ENCODE data around the gene ORMDL3.

Gene ORMDL3

DNA sequence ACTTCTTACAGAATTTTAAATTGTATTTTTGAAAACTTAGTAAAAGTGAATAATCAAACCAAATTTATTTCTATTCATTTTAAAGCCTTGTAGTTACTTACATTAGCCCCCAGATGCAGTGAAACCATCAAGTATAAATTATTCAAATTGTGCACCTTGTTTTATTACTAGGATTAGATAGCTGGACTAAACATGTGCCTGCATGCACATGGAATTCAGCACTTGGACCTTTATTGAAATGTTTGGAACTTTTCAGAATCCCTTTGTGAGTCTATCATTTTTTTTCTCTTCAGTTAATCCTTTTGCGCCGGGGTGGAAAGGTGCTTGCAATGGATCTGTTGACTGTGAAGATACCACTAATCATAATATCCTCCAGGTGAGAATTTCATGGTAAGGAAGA is 54.6 kb downstream of the ORMDL3 start:
- no peak overlapping the region for H3K4me3 ChIP-seq (ENCODE audit: low read depth in 1 of 2, low read length in 2 of 2)
- H3K36me3 ChIP-seq (ENCODE audit: insufficient read depth, low read length), result no peaks in the 10 kb centered on the region
- H3K27ac ChIP-seq (ENCODE audit: low read length), result no peak overlapping the region
- H3K9ac ChIP-seq (ENCODE audit: low read depth, low read length), result no peak overlapping the region
- DNase-seq (no peak), ATAC-seq (ENCODE audit: insufficient read depth, low read depth) (no peak; the same call in 2 of the 3 replicates)
- no peaks in the 10 kb centered on the region for H3K4me1 ChIP-seq (ENCODE audit: insufficient read depth, low read length)
- H3K27me3 ChIP-seq (ENCODE audit: insufficient read depth, low read length, poor library complexity), result peaks cover 15% of the 10 kb centered on the region
- TF ChIP-seq, protein P1, sequence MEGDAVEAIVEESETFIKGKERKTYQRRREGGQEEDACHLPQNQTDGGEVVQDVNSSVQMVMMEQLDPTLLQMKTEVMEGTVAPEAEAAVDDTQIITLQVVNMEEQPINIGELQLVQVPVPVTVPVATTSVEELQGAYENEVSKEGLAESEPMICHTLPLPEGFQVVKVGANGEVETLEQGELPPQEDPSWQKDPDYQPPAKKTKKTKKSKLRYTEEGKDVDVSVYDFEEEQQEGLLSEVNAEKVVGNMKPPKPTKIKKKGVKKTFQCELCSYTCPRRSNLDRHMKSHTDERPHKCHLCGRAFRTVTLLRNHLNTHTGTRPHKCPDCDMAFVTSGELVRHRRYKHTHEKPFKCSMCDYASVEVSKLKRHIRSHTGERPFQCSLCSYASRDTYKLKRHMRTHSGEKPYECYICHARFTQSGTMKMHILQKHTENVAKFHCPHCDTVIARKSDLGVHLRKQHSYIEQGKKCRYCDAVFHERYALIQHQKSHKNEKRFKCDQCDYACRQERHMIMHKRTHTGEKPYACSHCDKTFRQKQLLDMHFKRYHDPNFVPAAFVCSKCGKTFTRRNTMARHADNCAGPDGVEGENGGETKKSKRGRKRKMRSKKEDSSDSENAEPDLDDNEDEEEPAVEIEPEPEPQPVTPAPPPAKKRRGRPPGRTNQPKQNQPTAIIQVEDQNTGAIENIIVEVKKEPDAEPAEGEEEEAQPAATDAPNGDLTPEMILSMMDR (IDR thresholded peaks at IDR 0.05; ENCODE audit: borderline replicate concordance, extremely low read depth, low read length, poor library complexity, severe bottlenecking), result peak; percentile 61
- TF ChIP-seq EZH2 (IDR thresholded peaks at IDR 0.05; ENCODE audit: borderline replicate concordance, low read depth, low read length, severe bottlenecking), result no peak
- H2AFZ ChIP-seq (ENCODE audit: low read depth, low read length), result no peak overlapping the region
- H4K20me1 ChIP-seq (ENCODE audit: insufficient read depth, low read length), result no peaks in the 10 kb centered on the region
- H3K4me2 ChIP-seq (ENCODE audit: insufficient read depth, low read length), result no peak overlapping the region
- H3K9me3 ChIP-seq (ENCODE audit: insufficient read depth, low read length, severe bottlenecking), result no peaks in the 10 kb centered on the region
- H3K79me2 ChIP-seq (ENCODE audit: insufficient read depth, low read length), result no peaks in the 10 kb centered on the region

DNA sequence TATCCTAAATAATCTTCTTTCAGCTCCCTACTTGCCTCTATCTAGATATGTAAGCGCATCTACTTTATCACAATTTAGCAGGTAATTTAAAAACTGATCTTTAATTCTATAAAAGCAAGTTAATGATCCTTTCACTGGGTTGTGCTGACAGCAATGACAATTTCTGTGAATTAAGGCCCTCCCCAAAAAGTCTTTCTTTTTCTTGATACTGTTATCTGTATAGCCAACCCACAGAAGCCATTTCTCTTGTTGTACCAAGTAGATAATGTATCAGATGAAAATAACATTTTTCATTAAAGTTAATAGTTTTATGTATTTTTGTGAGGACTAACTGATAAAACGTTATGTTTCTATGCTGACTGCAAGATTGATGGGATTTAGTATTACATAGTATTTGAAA is 55.6 kb downstream of the ORMDL3 start:
- H3K27ac ChIP-seq (ENCODE audit: low read length), result no peak overlapping the region
- ATAC-seq (ENCODE audit: insufficient read depth, low read depth), result no peak
- no peak overlapping the region for H3K9ac ChIP-seq (ENCODE audit: low read depth, low read length)
- no peaks in the 10 kb centered on the region for H3K36me3 ChIP-seq (ENCODE audit: insufficient read depth, low read length)
- H3K4me2 ChIP-seq (ENCODE audit: insufficient read depth, low read length), result no peak overlapping the region
- DNase-seq, result no peak
- H4K20me1 ChIP-seq (ENCODE audit: insufficient read depth, low read length), result no peaks in the 10 kb centered on the region
- no peak overlapping the region for H2AFZ ChIP-seq (ENCODE audit: low read depth, low read length)
- H3K9me3 ChIP-seq (ENCODE audit: insufficient read depth, low read length, severe bottlenecking), result no peaks in the 10 kb centered on the region
- TF ChIP-seq EZH2 (IDR thresholded peaks at IDR 0.05; ENCODE audit: borderline replicate concordance, low read depth, low read length, severe bottlenecking), result no peak
- TF ChIP-seq, protein P1 (IDR thresholded peaks at IDR 0.05; ENCODE audit: borderline replicate concordance, extremely low read depth, low read length, poor library complexity, severe bottlenecking), result no peak
- peaks cover 13% of the 10 kb centered on the region for H3K27me3 ChIP-seq (ENCODE audit: insufficient read depth, low read length, poor library complexity)
- no peaks in the 10 kb centered on the region for H3K4me1 ChIP-seq (ENCODE audit: insufficient read depth, low read length)
- H3K4me3 ChIP-seq (ENCODE audit: low read depth in 1 of 2, low read length in 2 of 2), result no peak overlapping the region
- H3K79me2 ChIP-seq (ENCODE audit: insufficient read depth, low read length), result no peaks in the 10 kb centered on the region

Measured in DND-41 (cell line).